HG02970 (cell line): ENCODE data around the gene TLE7.

ENCODE experiments used
- ATAC-seq: cut with Tn5 transposase; IDR thresholded peaks from one replicate; pipeline ENCODE4 v1.9.1; 2021; ENCODE audit warnings: mild to moderate bottlenecking, moderate library complexity, moderate number of reproducible peaks; ENCODE audit not compliant: unreplicated experiment, low FRiP score

The TLE7 gene

GRCh38 chr16:71442051-71442440 lies at the start of gene TLE7:
TLE7 (minus strand) TSS chr16:71442054; CDS start chr16:71433324, 8,730 bp downstream.
- ATAC-seq = no peak

- ATAC-seq = no peak
These were observed 49.2 kb upstream of the TLE7 start for GRCh38 chr16:71491054-71491453.

- ATAC-seq = no peak
These were observed 48.5 kb upstream of the TLE7 start for GRCh38 chr16:71490361-71490760.

- ATAC-seq = no peak
These were observed 47.3 kb upstream of the TLE7 start, which contains the start of gene ZNF19 for GRCh38 chr16:71489122-71489521. ZNF19 (minus strand) TSS chr16:71489324; CDS start chr16:71482114, 7,210 bp downstream.

- peak; percentile 88 for ATAC-seq
These were observed 42.4 kb upstream of the TLE7 start for GRCh38 chr16:71484006-71484893.

- no peak for ATAC-seq
These were observed 40.7 kb upstream of the TLE7 start for GRCh38 chr16:71482569-71482968.

- ATAC-seq = no peak
These were observed 39.1 kb upstream of the TLE7 start for GRCh38 chr16:71480956-71481355.

- ATAC-seq = no peak
These were observed 37.6 kb upstream of the TLE7 start for GRCh38 chr16:71479420-71479819.

- no peak for ATAC-seq
These were observed 34.7 kb upstream of the TLE7 start for GRCh38 chr16:71476457-71477124.

- ATAC-seq = no peak
These were observed 33.0 kb upstream of the TLE7 start for GRCh38 chr16:71474864-71475263.

- ATAC-seq = no peak
These were observed 32.0 kb upstream of the TLE7 start for GRCh38 chr16:71473891-71474290.

GRCh38 chr16:71472931-71473330 lies 31.1 kb upstream of the TLE7 start:
- ATAC-seq = no peak

GRCh38 chr16:71472051-71472450 lies 30.2 kb upstream of the TLE7 start:
- no peak for ATAC-seq

GRCh38 chr16:71467810-71468209 lies 26.0 kb upstream of the TLE7 start:
- ATAC-seq = no peak

- ATAC-seq = no peak
These were observed 22.4 kb upstream of the TLE7 start for GRCh38 chr16:71464231-71464630.

GRCh38 chr16:71461686-71462648 lies 20.1 kb upstream of the TLE7 start, which contains the start of gene ZNF23:
ZNF23 (minus strand) TSS chr16:71462247; CDS start chr16:71456796, 5,451 bp downstream.
- peak; percentile 94 for ATAC-seq

GRCh38 chr16:71460941-71461340 lies 19.1 kb upstream of the TLE7 start:
- ATAC-seq = no peak

- no peak for ATAC-seq
These were observed 18.4 kb upstream of the TLE7 start for GRCh38 chr16:71460236-71460635.

- no peak for ATAC-seq
These were observed 17.7 kb upstream of the TLE7 start for GRCh38 chr16:71459510-71459909.

- no peak for ATAC-seq
These were observed 14.9 kb upstream of the TLE7 start for GRCh38 chr16:71456801-71457200.
